ENCODE results near the gene PPARA.

The PPARA gene

GRCh38 chr22:46113910-46114517, 36.3 kb upstream of the PPARA start:
- DNase-seq (ENCODE audit: low read depth) = no peak

- no peak for DNase-seq (ENCODE audit: low read depth)
These were observed 35.6 kb upstream of the PPARA start for GRCh38 chr22:46114518-46115387.

- DNase-seq (ENCODE audit: low read depth) = no peak
These were observed 35.0 kb upstream of the PPARA start for GRCh38 chr22:46115388-46115678.

GRCh38 chr22:46115755-46116490, 34.4 kb upstream of the PPARA start:
- DNase-seq (ENCODE audit: low read depth) = no peak

GRCh38 chr22:46116491-46116958, 33.8 kb upstream of the PPARA start:
- DNase-seq (ENCODE audit: low read depth) = peak; percentile 43

GRCh38 chr22:46117206-46118199, 32.8 kb upstream of the PPARA start:
- DNase-seq (ENCODE audit: low read depth) = no peak

- DNase-seq (ENCODE audit: low read depth) = no peak
These were observed 31.1 kb upstream of the PPARA start for GRCh38 chr22:46119093-46119728.

GRCh38 chr22:46119729-46120419, 30.5 kb upstream of the PPARA start:
- DNase-seq (ENCODE audit: low read depth) = no peak

- no peak for DNase-seq (ENCODE audit: low read depth)
These were observed 29.9 kb upstream of the PPARA start for GRCh38 chr22:46120420-46120737.

- DNase-seq (ENCODE audit: low read depth) = no peak
These were observed 29.2 kb upstream of the PPARA start for GRCh38 chr22:46121079-46121478.

- DNase-seq (ENCODE audit: low read depth) = no peak
These were observed 28.6 kb upstream of the PPARA start for GRCh38 chr22:46121523-46122287.

GRCh38 chr22:46122511-46122971, 27.8 kb upstream of the PPARA start:
- no peak for DNase-seq (ENCODE audit: low read depth)

- no peak for DNase-seq (ENCODE audit: low read depth)
These were observed 27.2 kb upstream of the PPARA start for GRCh38 chr22:46122980-46123693.

GRCh38 chr22:46123694-46124382, 26.5 kb upstream of the PPARA start:
- no peak for DNase-seq (ENCODE audit: low read depth)

- DNase-seq (ENCODE audit: low read depth) = no peak
These were observed 25.8 kb upstream of the PPARA start for GRCh38 chr22:46124383-46125144.

- DNase-seq (ENCODE audit: low read depth) = no peak
These were observed 25.0 kb upstream of the PPARA start for GRCh38 chr22:46125311-46125710.

- DNase-seq (ENCODE audit: low read depth) = no peak
These were observed 24.2 kb upstream of the PPARA start for GRCh38 chr22:46125816-46126765.

Data from HS-27A (cell line).